ENCODE data around the gene IQCH.

The IQCH gene

GRCh38 chr15:67303490-67304363, 49.1 kb downstream of the IQCH start:
- DNase-seq, result no peak

DNA sequence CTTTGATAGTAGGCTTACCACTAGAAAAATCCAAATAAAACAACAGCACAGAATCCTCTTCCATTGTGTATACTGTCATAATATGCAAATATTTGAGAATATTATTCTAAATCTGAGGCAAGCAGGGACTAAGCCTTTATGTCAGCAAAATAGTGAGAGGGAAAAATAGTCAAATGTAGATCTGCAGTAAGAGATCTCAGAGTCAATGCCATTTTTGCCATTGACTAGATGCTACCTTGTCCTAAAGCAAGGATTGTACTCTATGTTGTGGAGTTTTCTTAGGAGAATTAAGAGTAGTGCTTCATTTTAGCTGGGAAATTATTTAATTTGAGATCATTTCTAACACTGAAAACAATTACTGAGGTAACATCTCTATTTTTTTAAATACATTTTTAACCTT, 50.2 kb downstream of the IQCH start:
- DNase-seq, result no peak

DNA sequence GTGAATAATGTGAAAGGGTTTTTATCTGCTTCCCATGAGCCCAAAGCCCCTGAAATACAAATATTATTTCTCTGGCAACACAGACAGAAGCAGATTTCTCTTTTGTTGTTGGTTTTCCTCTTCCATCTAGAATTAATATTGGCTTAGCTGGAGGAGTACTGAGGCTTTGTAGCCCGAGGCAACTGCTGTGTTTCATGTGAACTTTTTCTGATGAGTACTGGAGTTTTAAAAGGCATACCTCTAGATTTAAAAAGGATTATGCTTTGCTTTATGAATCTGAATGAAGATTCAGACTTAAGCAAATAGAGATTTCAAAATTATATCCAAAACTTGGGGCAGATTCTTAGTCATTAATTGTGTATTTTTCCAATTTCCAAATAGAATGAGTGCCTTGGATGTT, 50.9 kb downstream of the IQCH start:
- no peak for DNase-seq

DNA sequence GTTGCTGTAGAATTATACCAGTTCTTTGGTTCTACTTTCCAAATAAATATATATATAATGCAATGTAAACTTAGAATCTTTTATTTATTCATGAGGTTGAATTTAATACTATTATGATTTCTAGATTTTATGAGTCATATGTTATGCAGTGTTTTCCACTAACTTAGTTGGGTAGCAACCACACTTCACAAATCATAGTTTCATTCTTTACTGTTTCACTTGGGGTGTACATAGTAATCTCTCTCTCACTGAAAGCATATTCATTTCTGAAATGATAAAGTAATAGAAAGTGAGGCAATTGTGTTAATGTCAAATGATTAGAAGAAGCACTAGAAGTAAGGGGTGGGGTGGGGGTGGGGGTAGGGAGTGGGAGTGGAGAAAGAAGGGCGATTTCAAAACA, 52.6 kb downstream of the IQCH start:
- DNase-seq, result no peak

GRCh38 chr15:67307889-67308597, 53.5 kb downstream of the IQCH start:
- DNase-seq, result no peak

GRCh38 chr15:67311731-67312130, 57.1 kb downstream of the IQCH start:
- no peak for DNase-seq

GRCh38 chr15:67319961-67320360, 65.4 kb downstream of the IQCH start:
- DNase-seq, result no peak

GRCh38 chr15:67321352-67321751, 66.8 kb downstream of the IQCH start:
- no peak for DNase-seq

DNA sequence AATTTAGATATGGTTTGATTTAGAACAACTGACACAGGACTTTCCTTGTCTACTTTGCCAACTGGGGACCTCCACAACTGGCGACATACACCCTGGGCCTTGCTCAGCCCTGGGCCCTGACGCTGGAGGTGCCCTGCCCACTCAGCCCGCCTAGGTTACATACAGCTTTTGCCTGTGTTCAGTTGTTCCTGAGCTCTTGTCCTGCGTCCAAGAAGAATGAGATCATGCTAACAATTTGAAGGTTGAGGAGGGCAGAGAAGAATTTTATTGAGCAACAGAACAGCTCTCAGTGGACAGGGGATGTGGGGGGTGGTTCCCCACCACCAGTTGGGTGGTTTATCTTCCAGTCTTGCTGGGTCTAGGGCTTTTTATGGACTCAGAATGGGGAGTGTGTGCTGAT, 67.9 kb downstream of the IQCH start:
- DNase-seq, result no peak

DNA sequence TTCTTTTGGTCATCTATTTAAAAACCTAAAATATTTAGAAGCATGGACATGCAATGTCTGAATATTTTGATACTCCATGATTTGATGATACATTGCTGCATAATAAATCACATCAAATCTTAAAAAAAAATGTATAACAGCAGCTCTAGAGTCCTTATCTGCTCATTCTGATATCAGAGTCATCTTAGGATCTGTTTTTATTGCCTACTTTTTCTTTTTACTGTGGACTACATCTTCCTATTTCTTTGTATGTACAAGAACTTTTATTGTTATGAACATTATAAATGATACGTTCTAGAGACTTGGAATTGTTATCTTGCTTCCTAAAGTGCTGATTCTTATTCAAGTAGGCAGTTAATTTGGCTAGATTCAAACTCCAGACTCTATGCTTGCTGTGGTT, 72.7 kb downstream of the IQCH start:
- DNase-seq, result no peak

DNA sequence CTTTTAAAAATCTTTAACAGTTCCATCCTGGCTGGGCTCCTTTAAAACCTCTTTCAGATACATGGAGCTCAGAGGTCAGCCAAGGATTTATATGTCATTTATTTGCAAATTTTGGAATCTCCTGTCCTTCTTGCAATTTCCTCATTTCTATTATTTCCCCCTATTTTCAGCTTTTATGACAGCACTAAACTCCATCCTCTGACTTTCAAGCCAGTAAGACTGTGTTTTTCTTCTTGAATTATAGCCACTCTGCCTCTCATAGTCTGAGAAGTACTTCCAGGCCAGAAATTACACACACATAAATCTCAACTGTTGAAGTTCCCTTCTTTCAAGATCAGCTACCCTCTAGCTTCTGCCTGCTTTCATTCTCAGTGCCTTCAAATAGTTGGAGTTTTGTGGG, 73.2 kb downstream of the IQCH start:
- DNase-seq, result no peak

GRCh38 chr15:67329984-67330733, 75.6 kb downstream of the IQCH start:
- no peak for DNase-seq

GRCh38 chr15:67331676-67332075, 77.1 kb downstream of the IQCH start:
- DNase-seq, result no peak

DNA sequence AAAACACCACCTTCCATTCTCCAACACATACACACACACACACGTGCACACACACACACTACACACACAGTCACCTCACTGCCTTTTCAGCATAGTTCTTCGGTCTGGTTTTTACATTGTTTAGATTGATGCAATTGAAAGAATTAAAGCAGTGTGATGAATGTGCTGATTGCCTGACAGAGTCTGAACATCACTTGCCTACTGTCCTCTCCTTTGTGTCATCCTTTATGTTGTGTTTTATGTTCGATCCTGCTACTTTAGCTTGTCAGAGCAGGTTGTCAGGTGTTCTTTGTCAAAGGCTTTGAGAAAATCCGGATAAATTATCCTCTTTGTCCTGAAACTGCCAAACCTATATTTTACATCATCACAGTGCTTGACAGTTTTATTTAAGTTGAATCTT, 80.4 kb downstream of the IQCH start:
- no peak for DNase-seq

- DNase-seq, result no peak
These were observed 81.1 kb downstream of the IQCH start for GRCh38 chr15:67335534-67336222.

DNA sequence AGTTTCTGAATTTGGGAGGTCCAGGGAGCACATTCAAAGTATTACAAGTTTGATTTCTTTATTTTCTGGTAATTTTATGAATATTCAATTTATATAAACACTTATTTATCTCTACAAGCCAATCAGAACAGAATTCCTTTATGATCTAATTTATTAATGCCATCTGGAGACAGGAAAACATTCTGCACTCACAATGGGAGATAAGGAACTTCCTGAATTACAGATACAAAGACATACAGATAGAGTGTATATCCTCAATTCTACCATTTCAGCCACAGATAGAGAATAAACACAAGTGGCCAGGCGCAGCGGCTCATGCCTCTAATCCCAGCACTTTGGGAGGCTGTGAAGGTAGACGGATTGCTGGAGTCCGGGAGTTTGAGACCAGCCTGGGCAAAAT, 86.0 kb downstream of the IQCH start:
- DNase-seq, result no peak

GRCh38 chr15:67341539-67341938, 87.0 kb downstream of the IQCH start:
- DNase-seq, result no peak

DNA sequence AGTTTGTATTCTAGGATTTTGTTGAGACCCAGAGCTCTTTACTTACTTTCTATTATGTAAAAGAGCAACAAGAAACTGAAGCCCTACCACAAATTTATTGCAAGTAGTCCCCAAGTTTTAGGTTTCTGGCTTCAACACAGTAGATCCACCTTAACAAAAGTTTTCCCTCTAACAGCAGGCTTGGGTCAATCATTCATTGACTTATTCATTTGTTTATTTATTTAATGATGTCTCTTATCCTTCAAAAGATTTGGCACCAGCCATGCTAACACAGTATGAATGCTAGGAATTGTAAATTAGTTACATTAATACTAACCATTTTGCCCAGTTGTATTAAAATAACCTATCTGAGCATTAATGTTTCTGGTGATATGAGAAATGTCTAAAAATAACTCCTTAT, 88.6 kb downstream of the IQCH start:
- DNase-seq, result no peak

- DNase-seq, result no peak
These were observed 95.0 kb downstream of the IQCH start for GRCh38 chr15:67349634-67350033.

- no peak for DNase-seq
These were observed 95.5 kb downstream of the IQCH start for GRCh38 chr15:67350042-67350441.

- DNase-seq, result no peak
These were observed 103.8 kb downstream of the IQCH start for GRCh38 chr15:67358391-67358790.

DNA sequence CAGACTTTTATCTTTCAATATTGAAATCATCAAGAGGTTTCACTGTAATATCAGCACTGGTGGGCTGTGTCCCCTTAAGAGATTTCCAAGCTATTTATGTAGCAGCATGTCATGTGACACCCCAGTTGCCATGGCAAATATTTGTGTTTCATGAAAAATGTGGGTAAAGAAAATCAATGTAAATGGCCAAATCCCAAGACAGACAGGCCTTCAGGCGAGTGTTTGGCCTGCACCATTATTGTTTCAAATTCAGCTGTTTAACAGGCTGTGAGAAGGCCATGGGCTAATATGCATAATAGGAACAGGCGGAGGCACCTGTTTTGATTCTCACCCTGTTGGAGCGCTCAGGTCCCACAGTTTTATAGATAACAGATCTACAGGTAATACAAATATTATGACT, 104.2 kb downstream of the IQCH start:
- DNase-seq, result no peak

GRCh38 chr15:67359431-67360079, 105.0 kb downstream of the IQCH start:
- no peak for DNase-seq
